GM18951 (cell line): ENCODE measurements around the gene HOXA11.

Experiments
- POLR2A ChIP-seq: IDR thresholded peaks from 4 replicates; pipeline ENCODE4 v1.6.1; 2011; ENCODE audit warnings: mild to moderate bottlenecking; ENCODE audit not compliant: insufficient read length, insufficient read depth; ENCODE audit errors: extremely low read depth
- in situ Hi-C: fragments of 300-500 bp; cut with MboI; formaldehyde crosslinking; loops from one replicate; pipeline ENCODE4 v1.12.0; 2022; ENCODE audit warnings: low sequenced_read_pairs, mixed read lengths, inconsistent platforms; ENCODE audit not compliant: unreplicated experiment

The HOXA11 gene

GRCh38 chr7:27188386-27189294 lies 3.6 kb upstream of the HOXA11 start:
- in situ Hi-C loops: no loop called here
- TF ChIP-seq POLR2A: no peak

- in situ Hi-C loops: no loop called here
These were observed 2.7 kb upstream of the HOXA11 start for GRCh38 chr7:27187475-27188385.

GRCh38 chr7:27186668-27187474 lies 1.8 kb upstream of the HOXA11 start:
- in situ Hi-C loops: no loop called here
- no peak for TF ChIP-seq POLR2A

More at GRCh38 chr7:27187475-27188385, 2.7 kb upstream of the HOXA11 start:
- no peak for TF ChIP-seq POLR2A

GRCh38 chr7:27185854-27186667 lies 1.0 kb upstream of the HOXA11 start:
- no peak for TF ChIP-seq POLR2A
- in situ Hi-C loops: no loop called here

- no peak for TF ChIP-seq POLR2A
- in situ Hi-C loops: no loop called here
These were observed 557 bp downstream of the HOXA11 start for GRCh38 chr7:27184337-27185012.

GRCh38 chr7:27183682-27184336 lies 1.2 kb downstream of the HOXA11 start:
- TF ChIP-seq POLR2A: no peak
- in situ Hi-C loops: no loop called here

- TF ChIP-seq POLR2A: no peak
- in situ Hi-C loops: no loop called here
These were observed 2.0 kb downstream of the HOXA11 start for GRCh38 chr7:27182861-27183681.

GRCh38 chr7:27182285-27182841 lies 2.7 kb downstream of the HOXA11 start:
- in situ Hi-C loops: no loop called here

GRCh38 chr7:27181795-27182275 lies 3.2 kb downstream of the HOXA11 start:
- TF ChIP-seq POLR2A: no peak
- in situ Hi-C loops: no loop called here

More at GRCh38 chr7:27182285-27182841, 2.7 kb downstream of the HOXA11 start:
- TF ChIP-seq POLR2A: no peak
